GM12872 (cell line): ENCODE results near the gene MVB12A.

ENCODE experiments used
- CTCF ChIP-seq: IDR thresholded peaks from 3 replicates; pipeline ENCODE4 v1.5.1; 2011; ENCODE audit warnings: low read depth, mild to moderate bottlenecking, low read length, moderate library complexity; ENCODE audit not compliant: insufficient read depth

MVB12A gene

GRCh38 chr19:17398902-17399527, 20.8 kb upstream of the MVB12A start:
- no peak for TF ChIP-seq CTCF

GRCh38 chr19:17401628-17402027, 18.2 kb upstream of the MVB12A start:
- TF ChIP-seq CTCF: no peak

- no peak for TF ChIP-seq CTCF
These were observed 16.6 kb upstream of the MVB12A start for GRCh38 chr19:17402982-17403855.

- TF ChIP-seq CTCF: no peak
These were observed 15.8 kb upstream of the MVB12A start for GRCh38 chr19:17404015-17404414.

- no peak for TF ChIP-seq CTCF
These were observed 15.1 kb upstream of the MVB12A start for GRCh38 chr19:17404621-17405249.

GRCh38 chr19:17405250-17406045, 14.4 kb upstream of the MVB12A start, which contains the start of gene BST2:
TSS of gene BST2 (minus strand) at chr19:17405630. CDS start at chr19:17405575, 55 bp downstream.
- TF ChIP-seq CTCF: no peak
